OCI-LY1 (cell line): ENCODE measurements around the gene SHROOM3.

Experiments
- H2AFZ ChIP-seq: fragments of 200-600 bp; sonication (generic), shearing (Covaris generic); 2 replicates; pipeline ENCODE4 v1.6.0; 2014; ENCODE audit warnings: antibody characterized with exemption, mild to moderate bottlenecking, low read length
- H3F3A ChIP-seq: fragments of 200-600 bp; sonication (generic), shearing (Covaris generic); 2 replicates; pipeline ENCODE4 v1.6.0; 2014; ENCODE audit warnings: mild to moderate bottlenecking, antibody characterized with exemption, low read length, moderate library complexity; ENCODE audit not compliant: insufficient read depth
- H3K27ac ChIP-seq: fragments of 200-600 bp; sonication (generic); 2 replicates; pipeline ENCODE4 v1.5.1; 2014; ENCODE audit warnings: low read length, mixed run types, mild to moderate bottlenecking, low read depth; ENCODE audit not compliant: poor library complexity, severe bottlenecking
- H3K27me3 ChIP-seq: fragments of 200-600 bp; sonication (generic); 2 replicates; pipeline ENCODE4 v1.6.0; 2014; ENCODE audit warnings: antibody characterized with exemption, mild to moderate bottlenecking, low read length, moderate library complexity; ENCODE audit not compliant: insufficient read depth
- H3K36me3 ChIP-seq: fragments of 200-600 bp; sonication (generic); 2 replicates; pipeline ENCODE4 v1.6.1; 2014; ENCODE audit warnings: mild to moderate bottlenecking, antibody characterized with exemption, low read length, moderate library complexity, mixed read lengths; ENCODE audit not compliant: insufficient read depth
- H3K4me1 ChIP-seq: fragments of 200-600 bp; sonication (generic); 2 replicates; pipeline ENCODE4 v1.5.1; 2014; ENCODE audit warnings: mild to moderate bottlenecking, low read length, moderate library complexity; ENCODE audit not compliant: insufficient read depth, severe bottlenecking
- H3K4me2 ChIP-seq: fragments of 200-600 bp; sonication (generic), shearing (Covaris generic); 2 replicates; pipeline ENCODE4 v1.6.1; 2014; ENCODE audit warnings: low read length
- H3K4me3 ChIP-seq: fragments of 200-600 bp; sonication (generic); 2 replicates; pipeline ENCODE4 v1.5.1; 2014; ENCODE audit warnings: low read length, low read depth, mild to moderate bottlenecking, mixed read lengths; ENCODE audit not compliant: poor library complexity, severe bottlenecking
- H3K79me2 ChIP-seq: fragments of 200-600 bp; shearing (Covaris generic); 2 replicates; pipeline ENCODE4 v1.6.1; 2016; ENCODE audit warnings: mixed run types, low read length, mixed read lengths; ENCODE audit not compliant: insufficient read depth
- H3K9ac ChIP-seq: fragments of 200-600 bp; sonication (generic), shearing (Covaris generic); 2 replicates; pipeline ENCODE4 v1.6.1; 2014; ENCODE audit warnings: mild to moderate bottlenecking, low read length, mixed read lengths
- H3K9me2 ChIP-seq: fragments of 200-600 bp; sonication (generic), shearing (Covaris generic); 2 replicates; pipeline ENCODE4 v1.6.1; 2014; ENCODE audit warnings: low read depth, mild to moderate bottlenecking, low read length, mixed read lengths
- H3K9me3 ChIP-seq: fragments of 200-600 bp; shearing (Covaris generic); 2 replicates; pipeline ENCODE4 v1.6.1; 2014; ENCODE audit warnings: low read length, mixed read lengths
- H4K20me1 ChIP-seq: fragments of 200-600 bp; sonication (generic), shearing (Covaris generic); 2 replicates; pipeline ENCODE4 v1.6.0; 2016; ENCODE audit warnings: mild to moderate bottlenecking, low read length; ENCODE audit not compliant: insufficient read depth
- CTCF ChIP-seq: fragments of 200-600 bp; sonication (generic), shearing (Covaris generic); IDR thresholded peaks from 2 replicates; pipeline ENCODE4 v1.5.1; 2017; ENCODE audit warnings: mild to moderate bottlenecking, antibody characterized with exemption, low read length, moderate library complexity, mixed read lengths
- EZH2 ChIP-seq: fragments of 200-600 bp; sonication (generic), shearing (Covaris generic); IDR thresholded peaks from 2 replicates; pipeline ENCODE4 v1.8.0; 2017; ENCODE audit warnings: borderline replicate concordance, mixed run types, mild to moderate bottlenecking, antibody characterized with exemption, low read length, moderate library complexity, mixed read lengths

The SHROOM3 gene

GRCh38 chr4:76752861-76753501 lies 318.0 kb downstream of the SHROOM3 start:
- Histone ChIP-seq H3K79me2 (no peaks in the 10 kb centered on the region), H3K4me3 (no peak overlapping the region), H3K27ac (no peak overlapping the region), H3K4me1 (no peaks in the 10 kb centered on the region), H3K9me3 (no peaks in the 10 kb centered on the region), H3F3A (no peaks in the 10 kb centered on the region), H4K20me1 (no peaks in the 10 kb centered on the region), H3K27me3 (peaks cover 3% of the 10 kb centered on the region; the same call in 1 of the 2 replicates), H3K36me3 (no peaks in the 10 kb centered on the region), H3K9me2 (no peaks in the 10 kb centered on the region), H3K9ac (no peak overlapping the region), H3K4me2 (no peak overlapping the region), H2AFZ (no peak overlapping the region)
- TF ChIP-seq CTCF (no peak), EZH2 (no peak)

GRCh38 chr4:76753814-76754213 lies 318.8 kb downstream of the SHROOM3 start:
- H3K36me3 ChIP-seq: no peaks in the 10 kb centered on the region
- no peaks in the 10 kb centered on the region for H3K9me3 ChIP-seq
- TF ChIP-seq EZH2: no peak
- TF ChIP-seq CTCF: no peak
- H3K4me1 ChIP-seq: no peaks in the 10 kb centered on the region
- no peaks in the 10 kb centered on the region for H4K20me1 ChIP-seq
- no peaks in the 10 kb centered on the region for H3K9me2 ChIP-seq
- no peak overlapping the region for H3K4me3 ChIP-seq
- no peaks in the 10 kb centered on the region for H3F3A ChIP-seq
- H3K79me2 ChIP-seq: no peaks in the 10 kb centered on the region
- H2AFZ ChIP-seq: no peak overlapping the region
- H3K4me2 ChIP-seq: no peak overlapping the region
- no peak overlapping the region for H3K9ac ChIP-seq
- H3K27me3 ChIP-seq: peaks cover 3% of the 10 kb centered on the region; the same call in 1 of the 2 replicates
- no peak overlapping the region for H3K27ac ChIP-seq

GRCh38 chr4:76754439-76754838 lies 319.4 kb downstream of the SHROOM3 start:
- Histone ChIP-seq H4K20me1 (no peaks in the 10 kb centered on the region), H3K4me2 (no peak overlapping the region), H3K36me3 (no peaks in the 10 kb centered on the region), H3K4me1 (no peaks in the 10 kb centered on the region), H3K4me3 (no peak overlapping the region), H3K9me3 (no peaks in the 10 kb centered on the region), H3F3A (no peaks in the 10 kb centered on the region), H3K9me2 (no peaks in the 10 kb centered on the region), H3K9ac (no peak overlapping the region), H2AFZ (no peak overlapping the region), H3K27me3 (peaks cover 3% of the 10 kb centered on the region; the same call in 1 of the 2 replicates), H3K27ac (no peak overlapping the region), H3K79me2 (no peaks in the 10 kb centered on the region)
- TF ChIP-seq CTCF (no peak), EZH2 (no peak)
